ENCODE results near the gene ELF2.
"Not testable (repeated sequence)": the region's sequence is repeated elsewhere in the genome, so short reads cannot be mapped to it uniquely, and the experiment has no call there.

ELF2 gene

DNA sequence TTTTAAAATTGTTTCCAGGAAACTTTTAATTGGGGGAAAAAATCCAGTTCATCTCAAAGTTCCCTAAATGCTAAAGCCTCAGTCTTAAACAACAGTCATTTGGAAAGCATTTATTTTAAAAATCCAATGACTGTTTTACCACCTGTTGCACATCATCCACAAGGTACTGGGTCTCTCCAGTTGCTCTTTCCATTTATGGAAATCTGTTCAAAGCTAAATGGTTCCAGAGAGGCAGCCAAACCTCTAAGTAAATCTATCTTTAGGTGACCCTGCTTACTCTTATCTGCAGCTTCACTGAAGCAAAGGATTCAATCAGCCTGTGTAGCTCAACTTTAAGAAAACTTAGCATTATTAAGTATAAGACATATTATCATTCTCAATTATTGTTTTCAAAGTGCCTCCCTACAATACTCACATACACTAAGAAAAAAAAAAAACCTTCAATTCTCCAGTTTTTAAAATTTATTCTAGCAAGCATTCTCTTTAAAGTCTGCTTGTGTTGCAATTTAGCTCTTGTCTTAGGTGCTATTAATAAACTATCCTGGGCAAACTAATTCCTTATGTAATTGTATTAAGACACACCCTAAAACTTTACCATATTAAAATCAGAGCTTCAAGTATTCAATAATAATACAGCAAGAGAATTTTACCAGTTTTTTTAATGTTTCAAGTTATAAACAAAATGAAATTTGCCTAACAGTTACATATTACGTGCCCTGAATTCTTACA, 100.8 kb downstream of the ELF2 start:
- TF ChIP-seq, protein P1, sequence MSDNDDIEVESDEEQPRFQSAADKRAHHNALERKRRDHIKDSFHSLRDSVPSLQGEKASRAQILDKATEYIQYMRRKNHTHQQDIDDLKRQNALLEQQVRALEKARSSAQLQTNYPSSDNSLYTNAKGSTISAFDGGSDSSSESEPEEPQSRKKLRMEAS (IDR thresholded peaks at IDR 0.05; ENCODE audit: low read depth, low read length) = no peak
- TF ChIP-seq, protein P2, sequence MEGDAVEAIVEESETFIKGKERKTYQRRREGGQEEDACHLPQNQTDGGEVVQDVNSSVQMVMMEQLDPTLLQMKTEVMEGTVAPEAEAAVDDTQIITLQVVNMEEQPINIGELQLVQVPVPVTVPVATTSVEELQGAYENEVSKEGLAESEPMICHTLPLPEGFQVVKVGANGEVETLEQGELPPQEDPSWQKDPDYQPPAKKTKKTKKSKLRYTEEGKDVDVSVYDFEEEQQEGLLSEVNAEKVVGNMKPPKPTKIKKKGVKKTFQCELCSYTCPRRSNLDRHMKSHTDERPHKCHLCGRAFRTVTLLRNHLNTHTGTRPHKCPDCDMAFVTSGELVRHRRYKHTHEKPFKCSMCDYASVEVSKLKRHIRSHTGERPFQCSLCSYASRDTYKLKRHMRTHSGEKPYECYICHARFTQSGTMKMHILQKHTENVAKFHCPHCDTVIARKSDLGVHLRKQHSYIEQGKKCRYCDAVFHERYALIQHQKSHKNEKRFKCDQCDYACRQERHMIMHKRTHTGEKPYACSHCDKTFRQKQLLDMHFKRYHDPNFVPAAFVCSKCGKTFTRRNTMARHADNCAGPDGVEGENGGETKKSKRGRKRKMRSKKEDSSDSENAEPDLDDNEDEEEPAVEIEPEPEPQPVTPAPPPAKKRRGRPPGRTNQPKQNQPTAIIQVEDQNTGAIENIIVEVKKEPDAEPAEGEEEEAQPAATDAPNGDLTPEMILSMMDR (IDR thresholded peaks at IDR 0.05; ENCODE audit: low read depth, low read length) = no peak
- TF ChIP-seq POLR2A (IDR thresholded peaks at IDR 0.05; ENCODE audit: extremely low read depth, insufficient read length) = no peak
- no peak for TF ChIP-seq MYC (IDR thresholded peaks at IDR 0.05; ENCODE audit: low read depth, low read length)
- H3K4me3 ChIP-seq (ENCODE audit: low read depth, low read length) = no peak overlapping the region

DNA sequence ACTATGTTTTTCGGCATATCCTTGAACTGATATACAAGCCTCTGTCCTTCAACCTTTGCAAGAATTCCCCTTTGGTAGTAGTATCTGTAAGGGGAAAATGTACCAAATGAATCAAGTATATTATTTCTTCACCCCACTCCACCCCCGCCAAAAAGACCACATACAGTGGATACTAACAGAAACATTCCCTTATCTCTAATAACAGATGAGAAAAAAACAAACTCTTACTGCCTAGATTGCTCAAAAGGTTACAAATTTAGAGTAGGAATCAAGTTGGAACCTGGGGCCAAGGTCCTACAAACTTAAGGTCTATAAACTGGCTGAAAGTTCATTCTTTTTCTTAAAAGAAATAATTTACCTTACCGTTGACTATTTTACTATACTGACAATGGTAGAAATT, 116.4 kb downstream of the ELF2 start:
- TF ChIP-seq POLR2A (IDR thresholded peaks at IDR 0.05; ENCODE audit: extremely low read depth, insufficient read length) = no peak
- TF ChIP-seq, protein P1 (IDR thresholded peaks at IDR 0.05; ENCODE audit: low read depth, low read length) = no peak
- no peak for TF ChIP-seq MYC (IDR thresholded peaks at IDR 0.05; ENCODE audit: low read depth, low read length)
- TF ChIP-seq, protein P2 (IDR thresholded peaks at IDR 0.05; ENCODE audit: low read depth, low read length) = no peak
- no peak overlapping the region for H3K4me3 ChIP-seq (ENCODE audit: low read depth, low read length)

More for the DNA sequence above, 100.8 kb downstream of the ELF2 start:
- no peak for DNase-seq (ENCODE audit: low read depth)

DNA sequence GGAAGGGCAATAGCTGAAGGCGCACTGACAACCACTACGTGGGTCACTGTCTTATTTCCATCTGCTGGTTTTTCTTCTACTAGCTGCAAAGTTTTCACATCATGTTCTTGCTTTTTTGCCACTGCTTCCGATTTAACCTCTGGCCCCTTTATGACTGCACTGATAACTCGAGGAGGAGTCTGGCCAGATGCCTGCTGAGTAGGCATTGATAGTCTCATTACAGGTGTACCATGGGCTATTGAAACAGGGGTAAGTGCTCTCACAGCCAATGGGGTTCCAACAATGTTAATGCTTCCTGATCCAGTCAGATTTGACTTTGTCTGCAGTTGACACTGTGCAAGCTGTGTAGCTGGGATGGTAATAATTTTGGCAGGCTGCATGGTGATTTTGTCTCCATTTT, 118.0 kb downstream of the ELF2 start:
- not testable (repeated sequence) for H3K4me3 ChIP-seq (ENCODE audit: low read depth, low read length); DNase-seq (ENCODE audit: low read depth)

More for the DNA sequence above, 116.4 kb downstream of the ELF2 start:
- no peak for DNase-seq (ENCODE audit: low read depth)

DNA sequence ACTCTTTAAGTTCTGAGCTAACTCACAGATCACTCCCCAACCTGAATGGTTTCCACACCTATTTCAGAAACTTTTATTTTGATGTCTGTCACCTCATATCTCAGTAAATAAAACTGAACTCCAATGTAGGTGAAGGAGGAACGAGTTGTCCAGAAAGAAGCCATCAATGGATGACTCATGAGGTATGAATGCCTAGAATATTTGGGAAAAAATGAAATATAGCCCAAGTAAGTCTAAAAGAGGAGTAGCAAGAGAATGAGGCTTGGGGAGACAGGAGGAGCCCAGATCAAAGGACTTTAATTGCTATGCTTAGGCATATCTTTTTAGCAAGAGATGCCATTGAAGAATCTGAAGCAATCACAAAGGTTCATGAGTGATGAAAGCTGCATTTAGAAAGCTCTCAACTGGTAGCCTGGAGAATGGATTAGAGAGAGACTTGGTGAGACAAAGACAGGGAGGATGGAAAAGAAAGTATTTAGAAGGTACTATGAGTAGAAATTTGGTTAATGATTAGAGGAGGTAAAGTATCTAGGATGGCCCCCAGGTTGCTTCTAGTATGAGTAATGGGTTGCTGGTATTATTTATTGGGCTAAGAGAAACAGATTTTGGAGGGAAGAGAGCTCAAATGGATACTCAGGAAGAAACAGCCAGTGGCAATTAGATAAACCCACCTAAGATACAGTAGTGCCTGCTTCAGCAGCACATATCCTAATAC, 122.1 kb downstream of the ELF2 start:
- no peak for DNase-seq (ENCODE audit: low read depth)
- TF ChIP-seq, protein P1 (IDR thresholded peaks at IDR 0.05; ENCODE audit: low read depth, low read length) = no peak
- TF ChIP-seq POLR2A (IDR thresholded peaks at IDR 0.05; ENCODE audit: extremely low read depth, insufficient read length) (no peak), MYC (IDR thresholded peaks at IDR 0.05; ENCODE audit: low read depth, low read length) (no peak)
- TF ChIP-seq, protein P2 (IDR thresholded peaks at IDR 0.05; ENCODE audit: low read depth, low read length) = no peak
- no peak overlapping the region for H3K4me3 ChIP-seq (ENCODE audit: low read depth, low read length)

DNA sequence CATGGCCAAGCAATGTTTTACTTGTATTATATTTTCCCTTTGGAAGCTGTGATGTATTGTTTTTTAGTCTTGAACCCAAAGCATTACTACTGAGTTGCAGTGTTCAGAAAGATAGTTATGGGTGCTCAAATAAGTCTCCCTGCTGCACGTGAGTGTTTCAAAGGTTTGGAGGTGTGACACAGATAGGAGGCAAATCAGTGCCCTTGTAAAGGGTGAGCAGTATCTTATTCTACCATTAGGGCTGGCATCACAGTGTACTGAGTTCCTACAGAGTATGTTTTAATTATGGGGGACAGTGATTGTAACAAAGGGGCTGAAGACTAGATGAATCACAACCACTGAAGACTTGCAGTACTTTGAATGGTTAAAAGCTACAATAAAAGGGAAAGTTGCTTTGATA, 123.1 kb downstream of the ELF2 start:
- DNase-seq (ENCODE audit: low read depth) = no peak
- no peak overlapping the region for H3K4me3 ChIP-seq (ENCODE audit: low read depth, low read length)
- TF ChIP-seq POLR2A (IDR thresholded peaks at IDR 0.05; ENCODE audit: extremely low read depth, insufficient read length) (no peak), MYC (IDR thresholded peaks at IDR 0.05; ENCODE audit: low read depth, low read length) (no peak)
- TF ChIP-seq, protein P1 (IDR thresholded peaks at IDR 0.05; ENCODE audit: low read depth, low read length) = no peak
- TF ChIP-seq, protein P2 (IDR thresholded peaks at IDR 0.05; ENCODE audit: low read depth, low read length) = no peak

GRCh38 chr4:139050446-139050845, 126.6 kb downstream of the ELF2 start:
- TF ChIP-seq POLR2A (IDR thresholded peaks at IDR 0.05; ENCODE audit: extremely low read depth, insufficient read length) (no peak), MYC (IDR thresholded peaks at IDR 0.05; ENCODE audit: low read depth, low read length) (no peak)
- TF ChIP-seq, protein P1 (IDR thresholded peaks at IDR 0.05; ENCODE audit: low read depth, low read length) = no peak
- TF ChIP-seq, protein P2 (IDR thresholded peaks at IDR 0.05; ENCODE audit: low read depth, low read length) = no peak
- no peak for DNase-seq (ENCODE audit: low read depth)
- no peak overlapping the region for H3K4me3 ChIP-seq (ENCODE audit: low read depth, low read length)
